ENCODE results near the gene COL27A1. TPM values are rescaled to one million over a fixed set of nuclear protein-coding genes. Genes with fewer than 3 reads are reported as not detected.

Gene COL27A1
- total and polyA plus RNA-seq, 9 of the 15 experiments (the other 6 are each of a cell fraction or from before 2014, with no cell fraction given): 0.07 TPM; not detected in 8

DNA sequence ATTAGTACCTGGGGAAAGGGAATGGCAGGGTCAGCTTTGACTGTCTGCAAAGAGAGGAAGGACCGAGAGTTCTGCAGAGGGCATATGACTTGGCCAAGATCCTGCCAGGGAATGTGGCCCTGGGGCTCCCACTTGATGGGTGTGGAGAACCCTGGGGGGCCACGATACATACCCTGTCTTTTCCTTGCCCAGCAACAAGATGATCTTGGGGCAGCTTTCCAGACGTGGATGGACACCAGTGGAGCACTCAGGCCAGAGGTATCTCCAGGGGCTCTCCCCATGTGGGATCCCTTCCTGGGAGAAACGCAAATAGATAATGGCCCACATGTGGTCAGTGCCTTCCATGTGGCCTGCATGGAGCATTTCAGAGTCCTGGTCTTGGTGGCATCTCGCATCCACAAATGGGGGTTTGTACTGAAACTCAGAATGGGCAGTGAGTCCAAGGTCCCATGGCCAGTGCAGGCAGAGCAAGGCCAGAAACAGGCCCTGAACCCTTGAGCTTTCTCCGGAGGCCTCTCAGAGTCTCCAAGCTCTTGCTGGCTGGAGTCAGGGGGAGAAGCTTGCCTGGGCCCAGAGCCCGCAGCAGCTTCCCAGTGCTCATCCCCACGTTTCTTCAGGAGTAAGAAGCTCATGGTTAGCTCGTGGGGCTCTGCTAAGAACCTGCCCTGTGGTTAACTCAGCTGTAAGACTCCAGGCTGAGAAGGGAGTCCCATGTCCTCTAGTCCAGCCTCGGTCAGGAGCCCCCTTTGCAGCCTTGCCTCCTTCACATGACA is 149.3 kb downstream of the COL27A1 start:
- H3K9ac ChIP-seq (ENCODE audit: insufficient read depth in 1 of 2, low read depth in 2 of 2, low read length in 2 of 2): no peak overlapping the region
- H2AFZ ChIP-seq (ENCODE audit: low read depth, low read length): no peak overlapping the region
- in situ Hi-C loops (cut with MboI): no loop called here
- no peak overlapping the region for H3K4me2 ChIP-seq (ENCODE audit: insufficient read depth, low read length)
- ChIA-PET POLR2A (interaction anchor here (0.7 kb wide), 1 partner anchor 9 kb away, joined by 3 read pairs; no protein-coding TSS in a partner anchor), CTCF (ENCODE audit: low intra/inter-chr PET ratio) (interaction anchor here (1.1 kb wide), 1 partner anchor 497 kb away, joined by 3 read pairs; no protein-coding TSS in a partner anchor)
- WGBS (ENCODE audit: insufficient coverage, low coverage, missing lambda C conversion rate): 1% methylated on average over 9 of the region's 10 CpGs
- no peak for TF ChIP-seq PHB2 (IDR thresholded peaks at IDR 0.05; ENCODE audit: low read depth)
- no peak for TF ChIP-seq RHOXF2B (CRISPR knock-in tag; conservative IDR thresholded peaks at IDR 0.05)
- TF ChIP-seq PRPF4 (IDR thresholded peaks at IDR 0.05; ENCODE audit: insufficient read depth, low read depth, low read length, poor library complexity, severe bottlenecking): no peak
- no peak for TF ChIP-seq ASH1L (IDR thresholded peaks at IDR 0.05; ENCODE audit: borderline replicate concordance, low read depth, partially characterized antibody)
- no peak for TF ChIP-seq KLF10 (CRISPR knock-in tag; IDR thresholded peaks at IDR 0.05)
- no peak for TF ChIP-seq ADNP (tag; IDR thresholded peaks at IDR 0.05)
- TF ChIP-seq, protein P1, sequence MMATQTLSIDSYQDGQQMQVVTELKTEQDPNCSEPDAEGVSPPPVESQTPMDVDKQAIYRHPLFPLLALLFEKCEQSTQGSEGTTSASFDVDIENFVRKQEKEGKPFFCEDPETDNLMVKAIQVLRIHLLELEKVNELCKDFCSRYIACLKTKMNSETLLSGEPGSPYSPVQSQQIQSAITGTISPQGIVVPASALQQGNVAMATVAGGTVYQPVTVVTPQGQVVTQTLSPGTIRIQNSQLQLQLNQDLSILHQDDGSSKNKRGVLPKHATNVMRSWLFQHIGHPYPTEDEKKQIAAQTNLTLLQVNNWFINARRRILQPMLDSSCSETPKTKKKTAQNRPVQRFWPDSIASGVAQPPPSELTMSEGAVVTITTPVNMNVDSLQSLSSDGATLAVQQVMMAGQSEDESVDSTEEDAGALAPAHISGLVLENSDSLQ (IDR thresholded peaks at IDR 0.05): no peak
- TF ChIP-seq, protein P2, sequence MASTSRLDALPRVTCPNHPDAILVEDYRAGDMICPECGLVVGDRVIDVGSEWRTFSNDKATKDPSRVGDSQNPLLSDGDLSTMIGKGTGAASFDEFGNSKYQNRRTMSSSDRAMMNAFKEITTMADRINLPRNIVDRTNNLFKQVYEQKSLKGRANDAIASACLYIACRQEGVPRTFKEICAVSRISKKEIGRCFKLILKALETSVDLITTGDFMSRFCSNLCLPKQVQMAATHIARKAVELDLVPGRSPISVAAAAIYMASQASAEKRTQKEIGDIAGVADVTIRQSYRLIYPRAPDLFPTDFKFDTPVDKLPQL (IDR thresholded peaks at IDR 0.05; ENCODE audit: extremely low read depth, insufficient read length): no peak
- no peak for TF ChIP-seq NFE2L1 (tag; IDR thresholded peaks at IDR 0.05; ENCODE audit: borderline replicate concordance, low read depth)
- no peak for TF ChIP-seq KLF6 (CRISPR knock-in tag; IDR thresholded peaks at IDR 0.05; ENCODE audit: borderline replicate concordance)
- no peak for TF ChIP-seq BRCA1 (IDR thresholded peaks at IDR 0.05)
- TF ChIP-seq BRCA1 (CRISPR knock-in tag; IDR thresholded peaks at IDR 0.05): no peak
- H4K20me1 ChIP-seq (replicated peaks; ENCODE audit: control insufficient read depth, insufficient read depth, low read length): peaks cover 3% of the 10 kb centered on the region
- no peaks in the 10 kb centered on the region for H3K9me3 ChIP-seq (replicated peaks; ENCODE audit: control insufficient read depth, insufficient read depth, low read depth, low read length)
- DNase-seq (ENCODE audit: extremely low read depth in 1 of 4, low spot score in 3 of 4) (no peak), ATAC-seq (no peak), FAIRE-seq (no peak)
- H3K36me3 ChIP-seq (ENCODE audit: control insufficient read depth, insufficient read depth, low read length): no peaks in the 10 kb centered on the region
- H3K79me2 ChIP-seq (ENCODE audit: control insufficient read depth, insufficient read depth, low read length): no peaks in the 10 kb centered on the region
- no TSS peak for BruUV-seq (replicated peaks)
- H3K4me3 ChIP-seq: no peak overlapping the region
- no peak overlapping the region for H3K27ac ChIP-seq (ENCODE audit: extremely low read depth, low read depth, low read length)
- H3K27me3 ChIP-seq (ENCODE audit: control insufficient read depth in 2 of 2, insufficient read depth in 2 of 2, low read length in 2 of 2): peaks cover 10 to 78% of the 10 kb centered on the region in 2 experiments; a peak in 3 of 5 replicates
- H3K9me1 ChIP-seq (ENCODE audit: control insufficient read depth, insufficient read depth, low read length): no peaks in the 10 kb centered on the region
- H3K4me1 ChIP-seq (replicated peaks in 1 of 2; ENCODE audit: control insufficient read depth in 2 of 2, insufficient read depth in 2 of 2, low read length in 2 of 2): no peaks in the 10 kb centered on the region
- intact Hi-C loops (cut with micrococcal nuclease): no loop called here

All from K562 (cell line).